ENCODE measurements around the gene MED7.

MED7 gene

DNA sequence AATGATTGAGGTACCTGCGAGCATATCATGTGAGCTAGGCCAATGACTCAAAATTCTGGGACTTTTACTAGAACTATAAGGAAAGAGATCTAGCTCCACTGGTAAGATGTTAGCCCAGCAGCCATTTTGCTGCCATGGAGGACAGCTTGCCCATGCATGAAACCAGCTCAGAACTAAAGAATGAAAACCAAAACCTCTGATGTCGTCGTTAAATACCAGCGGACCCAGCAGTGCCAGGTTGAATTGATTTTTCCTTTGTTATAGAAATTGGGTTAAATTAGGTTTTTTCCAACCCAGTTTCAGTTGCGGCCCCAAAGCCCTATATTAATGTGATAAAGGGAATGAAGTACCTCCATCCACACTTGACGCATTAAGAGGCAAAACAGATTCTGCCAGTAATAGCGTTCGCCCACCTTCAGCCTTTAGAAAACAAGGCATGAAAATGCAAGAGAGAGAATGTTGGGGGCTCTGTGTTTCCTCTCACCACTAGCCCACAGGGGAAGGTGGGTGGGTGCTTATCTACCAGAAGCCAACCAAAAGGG is 32.5 kb upstream of the MED7 start (continued):
- TF ChIP-seq, protein P1, sequence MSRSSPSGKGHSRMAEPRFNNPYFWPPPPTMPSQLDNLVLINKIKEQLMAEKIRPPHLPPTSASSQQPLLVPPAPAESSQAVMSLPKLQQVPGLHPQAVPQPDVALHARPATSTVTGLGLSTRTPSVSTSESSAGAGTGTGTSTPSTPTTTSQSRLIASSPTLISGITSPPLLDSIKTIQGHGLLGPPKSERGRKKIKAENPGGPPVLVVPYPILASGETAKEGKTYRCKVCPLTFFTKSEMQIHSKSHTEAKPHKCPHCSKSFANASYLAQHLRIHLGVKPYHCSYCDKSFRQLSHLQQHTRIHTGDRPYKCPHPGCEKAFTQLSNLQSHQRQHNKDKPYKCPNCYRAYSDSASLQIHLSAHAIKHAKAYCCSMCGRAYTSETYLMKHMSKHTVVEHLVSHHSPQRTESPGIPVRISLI (tag by site-specific recombination; IDR thresholded peaks at IDR 0.05): no peak
- no peak for TF ChIP-seq ZNF10 (tag by site-specific recombination; IDR thresholded peaks at IDR 0.05)
- TF ChIP-seq, protein P2, sequence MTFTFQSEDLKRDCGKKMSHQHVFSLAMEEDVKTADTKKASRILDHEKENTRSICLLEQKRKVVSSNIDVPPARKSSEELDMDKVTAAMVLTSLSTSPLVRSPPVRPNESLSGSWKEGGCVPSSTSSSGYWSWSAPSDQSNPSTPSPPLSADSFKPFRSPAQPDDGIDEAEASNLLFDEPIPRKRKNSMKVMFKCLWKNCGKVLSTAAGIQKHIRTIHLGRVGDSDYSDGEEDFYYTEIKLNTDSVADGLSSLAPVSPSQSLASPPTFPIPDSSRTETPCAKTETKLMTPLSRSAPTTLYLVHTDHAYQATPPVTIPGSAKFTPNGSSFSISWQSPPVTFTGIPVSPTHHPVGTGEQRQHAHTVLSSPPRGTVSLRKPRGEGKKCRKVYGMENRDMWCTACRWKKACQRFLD (tag by site-specific recombination; IDR thresholded peaks at IDR 0.05): no peak
- TF ChIP-seq BCL11A (tag by site-specific recombination; IDR thresholded peaks at IDR 0.05; ENCODE audit: low read depth): no peak
- TF ChIP-seq ZNF292 (tag by site-specific recombination; IDR thresholded peaks at IDR 0.05; ENCODE audit: borderline replicate concordance, low read depth): no peak

DNA sequence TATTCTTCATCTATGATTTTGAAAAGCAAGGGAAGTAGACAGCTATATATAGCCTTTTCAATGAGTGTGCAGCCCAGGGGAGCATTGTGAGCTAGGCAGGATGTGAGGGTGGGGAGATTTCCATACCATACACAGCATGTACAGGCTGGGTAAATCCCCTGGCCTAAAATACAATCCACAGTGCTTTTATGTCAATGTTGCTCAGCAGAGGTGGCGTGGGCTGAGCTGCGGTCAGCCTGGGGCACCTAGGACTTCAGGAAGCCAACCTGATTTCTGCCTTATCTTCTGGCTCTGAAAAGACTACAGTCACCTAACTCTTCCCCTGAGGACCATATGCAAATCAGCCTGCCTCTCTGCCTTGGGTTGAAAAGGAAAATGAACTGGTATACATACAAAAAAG is 29.7 kb upstream of the MED7 start:
- H3K4me3 ChIP-seq (ENCODE audit: low read depth, low read length): no peak overlapping the region
- TF ChIP-seq ZNF132 (tag by site-specific recombination; IDR thresholded peaks at IDR 0.05; ENCODE audit: borderline replicate concordance) (no peak), BCL11B (tag by site-specific recombination; IDR thresholded peaks at IDR 0.05; ENCODE audit: low read depth) (no peak), ZBTB17 (tag by site-specific recombination; IDR thresholded peaks at IDR 0.05) (no peak), ZNF394 (tag by site-specific recombination; IDR thresholded peaks at IDR 0.05; ENCODE audit: borderline replicate concordance) (no peak), ZNF610 (tag by site-specific recombination; IDR thresholded peaks at IDR 0.05; ENCODE audit: borderline replicate concordance) (no peak), ZBTB8A (tag by site-specific recombination; IDR thresholded peaks at IDR 0.05) (no peak), ZNF629 (tag by site-specific recombination; IDR thresholded peaks at IDR 0.05) (no peak), ZNF24 (tag by site-specific recombination; IDR thresholded peaks at IDR 0.05) (no peak), GFI1B (tag by site-specific recombination; IDR thresholded peaks at IDR 0.05) (no peak), ZNF707 (tag by site-specific recombination; IDR thresholded peaks at IDR 0.05) (no peak)
- TF ChIP-seq, protein P3, sequence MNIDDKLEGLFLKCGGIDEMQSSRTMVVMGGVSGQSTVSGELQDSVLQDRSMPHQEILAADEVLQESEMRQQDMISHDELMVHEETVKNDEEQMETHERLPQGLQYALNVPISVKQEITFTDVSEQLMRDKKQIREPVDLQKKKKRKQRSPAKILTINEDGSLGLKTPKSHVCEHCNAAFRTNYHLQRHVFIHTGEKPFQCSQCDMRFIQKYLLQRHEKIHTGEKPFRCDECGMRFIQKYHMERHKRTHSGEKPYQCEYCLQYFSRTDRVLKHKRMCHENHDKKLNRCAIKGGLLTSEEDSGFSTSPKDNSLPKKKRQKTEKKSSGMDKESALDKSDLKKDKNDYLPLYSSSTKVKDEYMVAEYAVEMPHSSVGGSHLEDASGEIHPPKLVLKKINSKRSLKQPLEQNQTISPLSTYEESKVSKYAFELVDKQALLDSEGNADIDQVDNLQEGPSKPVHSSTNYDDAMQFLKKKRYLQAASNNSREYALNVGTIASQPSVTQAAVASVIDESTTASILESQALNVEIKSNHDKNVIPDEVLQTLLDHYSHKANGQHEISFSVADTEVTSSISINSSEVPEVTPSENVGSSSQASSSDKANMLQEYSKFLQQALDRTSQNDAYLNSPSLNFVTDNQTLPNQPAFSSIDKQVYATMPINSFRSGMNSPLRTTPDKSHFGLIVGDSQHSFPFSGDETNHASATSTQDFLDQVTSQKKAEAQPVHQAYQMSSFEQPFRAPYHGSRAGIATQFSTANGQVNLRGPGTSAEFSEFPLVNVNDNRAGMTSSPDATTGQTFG (tag by site-specific recombination; IDR thresholded peaks at IDR 0.05; ENCODE audit: borderline replicate concordance): no peak
- TF ChIP-seq, protein P4, sequence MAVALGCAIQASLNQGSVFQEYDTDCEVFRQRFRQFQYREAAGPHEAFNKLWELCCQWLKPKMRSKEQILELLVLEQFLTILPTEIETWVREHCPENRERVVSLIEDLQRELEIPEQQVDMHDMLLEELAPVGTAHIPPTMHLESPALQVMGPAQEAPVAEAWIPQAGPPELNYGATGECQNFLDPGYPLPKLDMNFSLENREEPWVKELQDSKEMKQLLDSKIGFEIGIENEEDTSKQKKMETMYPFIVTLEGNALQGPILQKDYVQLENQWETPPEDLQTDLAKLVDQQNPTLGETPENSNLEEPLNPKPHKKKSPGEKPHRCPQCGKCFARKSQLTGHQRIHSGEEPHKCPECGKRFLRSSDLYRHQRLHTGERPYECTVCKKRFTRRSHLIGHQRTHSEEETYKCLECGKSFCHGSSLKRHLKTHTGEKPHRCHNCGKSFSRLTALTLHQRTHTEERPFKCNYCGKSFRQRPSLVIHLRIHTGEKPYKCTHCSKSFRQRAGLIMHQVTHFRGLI (tag by site-specific recombination; IDR thresholded peaks at IDR 0.05): no peak
- TF ChIP-seq, protein P5, sequence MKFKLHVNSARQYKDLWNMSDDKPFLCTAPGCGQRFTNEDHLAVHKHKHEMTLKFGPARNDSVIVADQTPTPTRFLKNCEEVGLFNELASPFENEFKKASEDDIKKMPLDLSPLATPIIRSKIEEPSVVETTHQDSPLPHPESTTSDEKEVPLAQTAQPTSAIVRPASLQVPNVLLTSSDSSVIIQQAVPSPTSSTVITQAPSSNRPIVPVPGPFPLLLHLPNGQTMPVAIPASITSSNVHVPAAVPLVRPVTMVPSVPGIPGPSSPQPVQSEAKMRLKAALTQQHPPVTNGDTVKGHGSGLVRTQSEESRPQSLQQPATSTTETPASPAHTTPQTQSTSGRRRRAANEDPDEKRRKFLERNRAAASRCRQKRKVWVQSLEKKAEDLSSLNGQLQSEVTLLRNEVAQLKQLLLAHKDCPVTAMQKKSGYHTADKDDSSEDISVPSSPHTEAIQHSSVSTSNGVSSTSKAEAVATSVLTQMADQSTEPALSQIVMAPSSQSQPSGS (tag by site-specific recombination; IDR thresholded peaks at IDR 0.05; ENCODE audit: low read depth): no peak
- TF ChIP-seq, protein P6, sequence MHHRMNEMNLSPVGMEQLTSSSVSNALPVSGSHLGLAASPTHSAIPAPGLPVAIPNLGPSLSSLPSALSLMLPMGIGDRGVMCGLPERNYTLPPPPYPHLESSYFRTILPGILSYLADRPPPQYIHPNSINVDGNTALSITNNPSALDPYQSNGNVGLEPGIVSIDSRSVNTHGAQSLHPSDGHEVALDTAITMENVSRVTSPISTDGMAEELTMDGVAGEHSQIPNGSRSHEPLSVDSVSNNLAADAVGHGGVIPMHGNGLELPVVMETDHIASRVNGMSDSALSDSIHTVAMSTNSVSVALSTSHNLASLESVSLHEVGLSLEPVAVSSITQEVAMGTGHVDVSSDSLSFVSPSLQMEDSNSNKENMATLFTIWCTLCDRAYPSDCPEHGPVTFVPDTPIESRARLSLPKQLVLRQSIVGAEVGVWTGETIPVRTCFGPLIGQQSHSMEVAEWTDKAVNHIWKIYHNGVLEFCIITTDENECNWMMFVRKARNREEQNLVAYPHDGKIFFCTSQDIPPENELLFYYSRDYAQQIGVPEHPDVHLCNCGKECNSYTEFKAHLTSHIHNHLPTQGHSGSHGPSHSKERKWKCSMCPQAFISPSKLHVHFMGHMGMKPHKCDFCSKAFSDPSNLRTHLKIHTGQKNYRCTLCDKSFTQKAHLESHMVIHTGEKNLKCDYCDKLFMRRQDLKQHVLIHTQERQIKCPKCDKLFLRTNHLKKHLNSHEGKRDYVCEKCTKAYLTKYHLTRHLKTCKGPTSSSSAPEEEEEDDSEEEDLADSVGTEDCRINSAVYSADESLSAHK (tag by site-specific recombination; IDR thresholded peaks at IDR 0.05): no peak
- ChIA-PET CTCF (interaction anchor here (0.6 to 1.1 kb wide), 2 partner anchors 23 to 81 kb away, joined by 3 to 6 read pairs; no protein-coding TSS in a partner anchor), POLR2A (no interaction called here)
- no peaks in the 10 kb centered on the region for H3K4me1 ChIP-seq (ENCODE audit: control insufficient read depth, insufficient read depth, low read length)
- H3K9me3 ChIP-seq (ENCODE audit: control insufficient read depth, insufficient read depth, low read depth, low read length): no peaks in the 10 kb centered on the region
- no peaks in the 10 kb centered on the region for H3K36me3 ChIP-seq (ENCODE audit: control insufficient read depth in 2 of 2, insufficient read depth in 1 of 2, low read length in 2 of 2)
- H3K27ac ChIP-seq (ENCODE audit: extremely low read depth, low read depth, low read length): no peak overlapping the region
